GM18868 (cell line): ENCODE results near the gene KCTD12.

ENCODE experiments used
- ATAC-seq: cut with Tn5 transposase; IDR thresholded peaks from one replicate; pipeline ENCODE4 v1.9.1; 2021; ENCODE audit warnings: mild to moderate bottlenecking, moderate library complexity; ENCODE audit not compliant: unreplicated experiment

The KCTD12 gene

DNA sequence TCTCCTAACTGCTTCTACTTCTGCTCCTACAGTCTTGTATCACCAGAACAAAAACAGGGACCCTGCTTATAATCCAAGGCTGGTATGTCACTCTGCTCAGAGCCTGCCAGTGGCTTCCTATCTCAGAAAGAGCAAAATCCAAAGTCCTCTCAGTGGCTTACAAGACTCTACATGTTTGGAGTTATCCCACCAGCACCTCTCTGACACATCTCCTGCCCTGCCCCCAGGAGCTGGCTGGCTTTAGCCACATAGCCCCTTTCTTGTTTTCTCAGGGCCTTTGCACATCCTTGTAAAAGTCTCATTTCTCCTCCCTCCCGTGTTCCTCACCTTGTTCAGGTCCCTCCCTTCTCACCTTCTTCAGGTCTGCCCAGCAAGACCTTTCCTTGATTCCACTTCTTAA, 2.2 kb upstream of the KCTD12 start:
- ATAC-seq = no peak

- no peak for ATAC-seq
Observed at GRCh38 chr13:76887076-76887563, 915 bp upstream of the KCTD12 start.

- ATAC-seq = no peak
Observed at GRCh38 chr13:76886005-76886291, 257 bp downstream of the KCTD12 start.

DNA sequence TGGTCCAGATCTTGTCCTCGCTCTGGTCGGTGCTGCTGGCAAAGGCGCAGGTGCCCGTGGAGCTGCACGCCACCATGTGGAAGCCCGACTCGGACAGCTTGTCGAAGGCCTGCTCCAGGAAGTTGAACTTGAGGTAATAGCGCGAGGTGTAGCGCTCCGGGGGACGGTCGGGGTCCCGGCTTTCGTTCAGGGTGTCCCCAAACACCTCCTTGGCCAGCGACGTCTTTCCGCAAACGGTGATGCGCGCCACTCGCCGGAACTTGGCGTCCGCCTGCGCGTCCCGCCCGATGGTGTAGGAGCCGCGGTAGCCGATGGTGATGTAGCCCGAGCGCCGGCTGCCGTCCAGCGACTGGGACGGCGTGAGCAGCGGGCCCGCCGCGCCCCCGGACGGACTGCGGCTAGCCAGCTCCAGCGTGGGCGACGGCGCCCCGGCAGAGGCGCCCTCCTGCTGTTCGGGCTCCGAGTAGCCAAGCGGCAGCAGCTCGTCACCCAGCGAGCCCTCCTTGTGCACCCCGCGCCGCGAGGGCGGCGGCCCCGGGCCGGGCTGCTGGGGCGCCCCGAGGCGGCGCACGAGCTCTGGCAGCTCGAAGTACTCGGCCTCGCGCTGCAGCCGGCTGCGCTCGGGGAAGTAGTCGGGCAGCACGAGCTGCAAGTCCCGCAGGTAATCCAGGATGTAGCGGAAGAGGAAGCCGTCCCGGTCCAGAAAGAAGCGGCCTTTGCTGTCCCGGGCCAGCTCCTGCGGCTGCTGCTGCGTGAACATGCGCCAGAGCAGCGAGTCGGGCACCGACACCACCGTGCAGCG, 801 bp downstream of the KCTD12 start:
- peak; percentile 38 for ATAC-seq

- ATAC-seq = no peak
Observed at GRCh38 chr13:76884907-76885202, 1.4 kb downstream of the KCTD12 start.

- no peak for ATAC-seq
Observed at GRCh38 chr13:76884186-76884906, 1.9 kb downstream of the KCTD12 start.

GRCh38 chr13:76883236-76883635, 3.0 kb downstream of the KCTD12 start:
- no peak for ATAC-seq

DNA sequence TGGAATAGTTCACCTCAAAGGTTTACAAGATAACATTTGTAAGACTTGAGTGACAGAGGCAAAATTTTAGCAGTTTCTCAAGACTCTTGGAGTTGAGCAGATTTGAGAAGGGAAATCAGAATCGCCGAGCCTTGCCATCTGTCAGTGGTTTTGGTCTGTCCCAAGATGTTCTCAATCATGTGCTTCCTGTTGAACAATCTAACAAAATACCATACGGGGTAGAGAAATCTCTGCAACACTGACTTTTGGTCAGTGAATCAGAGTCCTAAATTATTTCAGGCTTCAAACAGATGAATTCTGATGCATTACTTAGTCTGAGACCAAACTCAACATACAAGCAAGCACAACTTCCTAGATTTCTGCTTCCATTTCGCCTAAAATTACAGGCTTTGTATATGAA, 3.8 kb downstream of the KCTD12 start:
- ATAC-seq = no peak

DNA sequence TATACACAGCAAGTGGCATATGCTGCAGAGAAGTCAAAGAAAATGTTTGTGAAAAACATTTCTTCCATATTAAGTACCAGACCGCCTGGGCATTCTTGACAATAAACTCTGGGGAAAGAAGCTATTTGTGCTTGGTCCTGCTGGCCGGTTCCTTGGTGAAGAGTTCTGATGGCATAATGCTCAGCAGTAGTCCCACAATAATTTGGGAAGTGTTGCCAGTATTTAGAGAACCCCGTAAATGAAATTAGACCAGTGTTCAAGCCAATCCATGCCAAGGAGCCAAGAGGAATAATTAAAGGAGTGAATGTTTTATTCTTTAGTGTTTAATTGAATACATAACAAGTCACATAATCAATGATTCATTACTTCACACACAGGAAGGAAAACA, 6.3 kb downstream of the KCTD12 start:
- ATAC-seq = no peak

DNA sequence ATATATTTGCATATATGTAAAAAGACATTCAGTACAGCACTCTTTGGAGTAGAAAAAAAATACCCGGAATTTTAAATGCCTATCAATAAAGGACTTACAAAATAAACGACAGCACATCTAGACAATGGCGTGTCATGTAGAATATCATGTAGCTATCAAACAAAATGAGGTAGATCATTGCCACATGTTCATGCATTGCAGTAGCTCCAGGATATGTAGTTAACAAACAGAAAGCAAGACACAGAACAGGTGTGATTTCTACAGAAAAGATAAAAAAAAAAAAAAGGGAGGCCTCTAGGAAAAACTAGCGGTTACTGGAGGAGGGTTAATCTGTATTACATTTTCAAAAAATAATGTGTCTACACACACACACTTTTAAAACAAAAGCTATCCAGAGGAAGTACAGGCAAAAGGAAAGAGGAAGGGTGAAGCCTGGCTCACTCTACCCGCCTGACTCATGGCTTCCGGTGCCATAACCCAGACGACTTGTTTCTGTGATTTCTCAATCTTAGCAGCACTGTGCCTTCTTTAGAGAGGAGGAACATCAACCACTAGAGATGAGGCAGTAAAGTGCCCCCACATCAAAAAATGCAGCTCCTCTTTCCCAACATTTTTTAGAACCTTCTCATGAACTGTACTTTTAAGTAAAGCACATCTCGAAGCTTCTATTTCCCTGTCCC, 6.9 kb downstream of the KCTD12 start:
- peak; percentile 94 for ATAC-seq

DNA sequence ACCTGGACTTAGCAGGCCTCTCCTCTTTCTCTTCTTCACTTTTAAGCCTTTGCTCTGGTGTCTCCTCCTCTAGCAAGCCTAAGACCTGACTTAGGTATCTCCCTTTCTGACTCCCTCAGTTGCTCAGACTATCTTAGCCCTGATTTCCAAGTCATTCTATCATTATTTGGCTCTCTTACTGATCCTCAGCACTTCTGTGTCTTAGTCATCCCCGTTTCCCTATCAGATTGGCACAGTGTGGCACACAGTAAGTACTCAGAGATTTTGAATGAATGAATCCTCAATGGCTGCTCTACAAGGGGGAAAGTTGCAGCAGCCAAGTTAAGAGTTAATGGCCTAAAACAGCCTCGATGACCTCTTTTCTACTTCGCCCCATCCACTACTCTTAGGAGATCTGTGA, 8.2 kb downstream of the KCTD12 start:
- ATAC-seq = no peak

- no peak for ATAC-seq
Observed at GRCh38 chr13:76875271-76875815, 10.9 kb downstream of the KCTD12 start.

DNA sequence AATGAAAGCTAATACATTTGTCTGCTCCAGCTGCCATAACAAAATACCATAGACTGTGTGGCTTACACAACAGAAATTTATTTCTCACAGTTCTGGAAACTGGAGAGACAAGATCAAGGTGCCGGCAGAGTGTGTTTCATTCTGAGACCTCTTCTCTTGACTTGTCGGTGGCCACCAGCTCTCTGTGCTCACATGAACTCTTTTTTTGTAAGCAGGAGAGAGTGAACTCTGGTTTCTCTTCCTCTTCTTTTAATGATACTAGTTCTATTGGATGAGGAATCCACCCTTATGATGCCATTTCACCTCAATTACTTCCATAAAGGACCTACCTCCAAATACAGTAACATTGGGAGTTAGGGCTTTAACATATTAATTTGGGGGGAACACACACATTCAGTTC, 11.7 kb downstream of the KCTD12 start:
- peak; percentile 93 for ATAC-seq

- ATAC-seq = no peak
Observed at GRCh38 chr13:76873445-76873844, 12.8 kb downstream of the KCTD12 start.

DNA sequence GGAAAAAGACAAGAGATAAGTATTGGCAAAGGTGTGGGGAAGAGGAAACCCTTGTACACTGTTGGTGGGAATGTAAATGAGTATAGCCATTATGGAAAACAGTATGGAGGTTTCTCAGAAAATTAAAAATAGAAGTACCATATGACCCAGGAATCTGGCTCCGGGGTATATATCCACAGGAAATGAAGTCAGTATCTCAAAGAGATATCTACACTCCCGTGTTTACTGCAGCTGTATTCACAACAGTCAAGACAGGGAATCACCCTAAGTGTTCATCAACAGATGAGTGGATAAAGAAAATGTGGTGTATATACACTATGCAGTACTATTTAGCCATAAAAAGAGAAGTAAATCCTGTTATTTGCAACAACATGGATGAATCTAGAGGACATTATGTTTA, 13.5 kb downstream of the KCTD12 start:
- no peak for ATAC-seq

DNA sequence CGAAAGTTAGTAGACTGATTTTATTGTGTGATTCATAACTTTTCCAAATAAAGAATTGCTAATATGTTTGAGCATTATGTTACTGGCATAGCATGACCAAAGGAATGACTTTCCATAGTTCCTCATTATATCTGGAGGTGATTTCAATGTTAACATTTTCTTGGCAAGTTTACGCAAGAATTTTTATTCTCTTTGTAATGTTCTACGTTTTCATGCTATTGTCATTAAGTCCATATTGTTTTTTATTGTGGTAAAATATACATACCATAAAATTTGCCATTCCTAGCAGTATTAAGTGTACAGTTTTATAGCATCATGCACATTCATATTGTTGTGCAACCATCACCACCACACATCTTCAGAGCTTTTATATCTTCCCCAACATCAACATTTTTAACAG, 14.8 kb downstream of the KCTD12 start:
- ATAC-seq = no peak

DNA sequence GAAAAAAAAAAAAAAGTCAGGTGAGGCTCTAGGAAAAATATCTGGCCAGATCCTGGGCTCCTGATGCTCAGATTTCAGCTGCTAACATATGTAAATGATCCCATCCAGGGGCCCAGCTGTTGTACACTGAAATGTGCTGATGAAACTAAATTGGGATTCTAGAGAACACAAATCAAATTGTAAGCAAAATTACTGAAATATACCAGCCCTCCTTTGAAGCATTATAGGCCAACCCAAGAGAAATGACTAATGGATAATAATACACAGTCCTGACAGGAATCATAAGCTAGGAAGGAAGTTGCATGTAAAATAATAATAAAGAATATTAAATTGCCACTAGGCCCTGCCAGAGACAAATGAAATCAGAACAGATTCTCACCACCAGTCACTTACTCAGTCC, 17.8 kb downstream of the KCTD12 start:
- no peak for ATAC-seq

- no peak for ATAC-seq
Observed at GRCh38 chr13:76865996-76866503, 20.2 kb downstream of the KCTD12 start.

- no peak for ATAC-seq
Observed at GRCh38 chr13:76865109-76865508, 21.1 kb downstream of the KCTD12 start.

- ATAC-seq = no peak
Observed at GRCh38 chr13:76864259-76864658, 21.9 kb downstream of the KCTD12 start.

DNA sequence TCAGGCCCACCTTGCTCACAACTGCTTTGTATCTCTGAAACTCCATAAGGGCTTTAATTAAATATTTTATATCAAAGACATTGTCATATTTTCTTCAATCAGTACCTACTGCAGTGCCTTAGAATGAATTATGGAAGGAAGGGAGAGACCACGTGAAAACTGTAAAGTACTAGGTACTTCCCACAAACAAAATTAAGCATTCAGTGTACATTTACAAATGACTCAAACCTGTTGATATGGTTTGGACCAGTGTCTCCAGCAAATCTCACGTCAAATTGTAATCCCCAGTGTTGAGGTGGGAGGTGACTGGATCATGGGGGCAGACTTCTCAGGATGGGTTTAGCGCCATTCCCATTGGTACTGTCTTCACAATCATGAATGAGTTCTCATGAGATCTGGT, 23.2 kb downstream of the KCTD12 start:
- ATAC-seq = no peak

- ATAC-seq = no peak
Observed at GRCh38 chr13:76861859-76862258, 24.3 kb downstream of the KCTD12 start.
